OCI-LY3 (cell line): Measurements from ENCODE around the gene TUG1.

Experiments used
- EZH2phosphoT487 ChIP-seq: fragments of 200-600 bp; shearing (Covaris generic); IDR thresholded peaks from 2 replicates; pipeline ENCODE4 v1.6.1; 2018; ENCODE audit warnings: antibody characterized with exemption, mixed run types, low read depth
- TF ChIP-seq, protein P1 (sequence below): fragments of 200-600, 300-600 bp; sonication (generic); IDR thresholded peaks from 2 replicates; pipeline ENCODE4 v1.5.1; 2014; ENCODE audit warnings: antibody characterized with exemption, low read length, low read depth

- TF ChIP-seq, protein P1, sequence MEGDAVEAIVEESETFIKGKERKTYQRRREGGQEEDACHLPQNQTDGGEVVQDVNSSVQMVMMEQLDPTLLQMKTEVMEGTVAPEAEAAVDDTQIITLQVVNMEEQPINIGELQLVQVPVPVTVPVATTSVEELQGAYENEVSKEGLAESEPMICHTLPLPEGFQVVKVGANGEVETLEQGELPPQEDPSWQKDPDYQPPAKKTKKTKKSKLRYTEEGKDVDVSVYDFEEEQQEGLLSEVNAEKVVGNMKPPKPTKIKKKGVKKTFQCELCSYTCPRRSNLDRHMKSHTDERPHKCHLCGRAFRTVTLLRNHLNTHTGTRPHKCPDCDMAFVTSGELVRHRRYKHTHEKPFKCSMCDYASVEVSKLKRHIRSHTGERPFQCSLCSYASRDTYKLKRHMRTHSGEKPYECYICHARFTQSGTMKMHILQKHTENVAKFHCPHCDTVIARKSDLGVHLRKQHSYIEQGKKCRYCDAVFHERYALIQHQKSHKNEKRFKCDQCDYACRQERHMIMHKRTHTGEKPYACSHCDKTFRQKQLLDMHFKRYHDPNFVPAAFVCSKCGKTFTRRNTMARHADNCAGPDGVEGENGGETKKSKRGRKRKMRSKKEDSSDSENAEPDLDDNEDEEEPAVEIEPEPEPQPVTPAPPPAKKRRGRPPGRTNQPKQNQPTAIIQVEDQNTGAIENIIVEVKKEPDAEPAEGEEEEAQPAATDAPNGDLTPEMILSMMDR: no peak
- no peak for TF ChIP-seq EZH2phosphoT487
Observed at GRCh38 chr22:30979932-30980331, 10.9 kb downstream of the TUG1 start.
